Omental fat pad (tissue), 4 donors: ENCODE measurements around the gene PSMD1. TPM values are rescaled to one million over a fixed set of nuclear protein-coding genes. Genes with fewer than 3 reads are reported as not detected.

Source experiments
- ATAC-seq: fragments of 150-250 bp; one replicate; pipeline ENCODE4 v1.9.1; 2016; ENCODE audit warnings: mild to moderate bottlenecking, moderate library complexity; ENCODE audit not compliant: low FRiP score
- DNase-seq: peaks from one replicate; pipeline ENCODE4 v3.0.0-alpha.2; 2019; ENCODE audit warnings: low spot score
- CTCF ChIP-seq, 3 donors: fragments of 450-650 bp; IDR thresholded peaks; one replicate each; pipeline ENCODE4 v1.5.1; 2016 to 2017; ENCODE audit warnings: antibody characterized with exemption in 3 of 3, mild to moderate bottlenecking in 3 of 3, moderate library complexity in 2 of 3
- total RNA-seq, 4 donors: library from RNA; depleted of rRNA; stranded (reverse); fragments of >200 nt; gene quantifications; one replicate each; pipeline ENCODE4 v1.1.0, GENCODE V29; 2016

PSMD1 gene
- total RNA-seq, 4 donors from 2014 or later = 64.8 to 119 (median 74.1) TPM

GRCh38 chr2:231203087-231203486 lies 146.4 kb downstream of the PSMD1 start:
- ATAC-seq = no peak
- no peak for TF ChIP-seq CTCF (IDR thresholded peaks at IDR 0.05)
- no peak for DNase-seq

GRCh38 chr2:231204146-231204545 lies 147.5 kb downstream of the PSMD1 start:
- DNase-seq = no peak
- ATAC-seq = no peak
- TF ChIP-seq CTCF (IDR thresholded peaks at IDR 0.05) = no peak

GRCh38 chr2:231204581-231204980 lies 147.9 kb downstream of the PSMD1 start:
- ATAC-seq = no peak
- no peak for DNase-seq
- no peak for TF ChIP-seq CTCF (IDR thresholded peaks at IDR 0.05)

- ATAC-seq (no peak), DNase-seq (no peak)
- no peak for TF ChIP-seq CTCF (IDR thresholded peaks at IDR 0.05)
Measured at GRCh38 chr2:231207734-231208133, 151.1 kb downstream of the PSMD1 start.

GRCh38 chr2:231210782-231211181 lies 154.1 kb downstream of the PSMD1 start:
- no peak for ATAC-seq
- TF ChIP-seq CTCF (IDR thresholded peaks at IDR 0.05) = no peak
- no peak for DNase-seq

GRCh38 chr2:231211486-231211885 lies 154.8 kb downstream of the PSMD1 start:
- no peak for TF ChIP-seq CTCF (IDR thresholded peaks at IDR 0.05)
- DNase-seq (no peak), ATAC-seq (no peak)

GRCh38 chr2:231212329-231212845 lies 155.7 kb downstream of the PSMD1 start:
- DNase-seq (no peak), ATAC-seq (no peak)
- TF ChIP-seq CTCF (IDR thresholded peaks at IDR 0.05) = no peak
